ENCODE data around the gene MARCHF9. TPM values are rescaled to one million over a fixed set of nuclear protein-coding genes. Genes with fewer than 3 reads are reported as not detected.

MARCHF9 gene
- total RNA-seq, 1 donor from 2014 or later: 21.2 TPM

DNA sequence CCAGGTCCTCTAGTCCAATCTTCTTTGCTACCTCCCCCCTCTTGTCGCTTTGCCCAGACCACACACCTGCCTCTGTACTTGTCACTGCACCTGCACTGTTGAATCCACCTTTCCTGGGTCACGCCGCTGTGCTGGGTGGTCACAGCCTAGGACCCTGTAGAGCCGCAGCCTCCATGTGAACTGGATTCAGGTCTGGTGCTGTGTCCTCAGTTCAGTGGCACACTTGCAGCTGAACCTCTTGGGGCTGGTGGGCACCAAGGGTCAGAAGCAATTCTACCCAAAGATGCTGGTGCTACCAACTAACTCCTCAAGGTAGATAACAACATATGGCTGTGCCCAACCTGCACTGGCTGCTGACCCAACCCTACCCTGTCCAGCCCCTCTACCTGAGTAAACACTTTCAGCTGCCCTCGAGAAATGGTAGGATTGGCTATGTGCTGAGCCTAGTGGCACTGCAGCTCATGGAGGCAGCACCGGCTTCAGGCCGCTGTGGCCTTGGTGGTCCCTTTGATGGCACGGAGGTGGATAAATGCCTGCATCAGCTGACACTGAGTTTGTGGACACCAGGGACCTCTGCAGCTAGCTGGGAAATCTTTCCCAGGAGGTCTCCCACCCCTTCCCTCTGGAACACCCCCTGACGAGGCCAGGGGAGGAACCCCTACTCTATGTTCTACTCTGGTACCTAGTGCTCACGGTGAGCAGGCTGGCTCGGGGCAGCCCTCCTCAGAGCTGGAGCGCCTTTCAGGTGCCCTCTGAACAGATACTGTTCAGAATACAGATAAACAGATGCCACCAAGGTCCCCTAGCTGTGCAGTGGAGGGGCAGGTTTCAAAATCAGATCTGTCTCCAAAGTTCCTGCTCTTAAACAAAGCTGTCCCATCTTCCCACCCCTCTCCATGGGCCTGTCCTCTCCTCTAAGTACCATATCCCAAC lies 30.6 kb upstream of the MARCHF9 start:
- H3K27me3 ChIP-seq: no peaks in the 10 kb centered on the region
- no peak overlapping the region for H3K27ac ChIP-seq
- no peak overlapping the region for H3K4me3 ChIP-seq
- no peaks in the 10 kb centered on the region for H3K9me3 ChIP-seq
- DNase-seq (no peak), ATAC-seq (no peak)
- peaks cover 20% of the 10 kb centered on the region for H3K36me3 ChIP-seq
- TF ChIP-seq, protein P1, sequence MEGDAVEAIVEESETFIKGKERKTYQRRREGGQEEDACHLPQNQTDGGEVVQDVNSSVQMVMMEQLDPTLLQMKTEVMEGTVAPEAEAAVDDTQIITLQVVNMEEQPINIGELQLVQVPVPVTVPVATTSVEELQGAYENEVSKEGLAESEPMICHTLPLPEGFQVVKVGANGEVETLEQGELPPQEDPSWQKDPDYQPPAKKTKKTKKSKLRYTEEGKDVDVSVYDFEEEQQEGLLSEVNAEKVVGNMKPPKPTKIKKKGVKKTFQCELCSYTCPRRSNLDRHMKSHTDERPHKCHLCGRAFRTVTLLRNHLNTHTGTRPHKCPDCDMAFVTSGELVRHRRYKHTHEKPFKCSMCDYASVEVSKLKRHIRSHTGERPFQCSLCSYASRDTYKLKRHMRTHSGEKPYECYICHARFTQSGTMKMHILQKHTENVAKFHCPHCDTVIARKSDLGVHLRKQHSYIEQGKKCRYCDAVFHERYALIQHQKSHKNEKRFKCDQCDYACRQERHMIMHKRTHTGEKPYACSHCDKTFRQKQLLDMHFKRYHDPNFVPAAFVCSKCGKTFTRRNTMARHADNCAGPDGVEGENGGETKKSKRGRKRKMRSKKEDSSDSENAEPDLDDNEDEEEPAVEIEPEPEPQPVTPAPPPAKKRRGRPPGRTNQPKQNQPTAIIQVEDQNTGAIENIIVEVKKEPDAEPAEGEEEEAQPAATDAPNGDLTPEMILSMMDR (IDR thresholded peaks at IDR 0.05): no peak
- H3K4me1 ChIP-seq: peaks cover 5% of the 10 kb centered on the region
- intact Hi-C loops (cut with DNase I): no loop called here

DNA sequence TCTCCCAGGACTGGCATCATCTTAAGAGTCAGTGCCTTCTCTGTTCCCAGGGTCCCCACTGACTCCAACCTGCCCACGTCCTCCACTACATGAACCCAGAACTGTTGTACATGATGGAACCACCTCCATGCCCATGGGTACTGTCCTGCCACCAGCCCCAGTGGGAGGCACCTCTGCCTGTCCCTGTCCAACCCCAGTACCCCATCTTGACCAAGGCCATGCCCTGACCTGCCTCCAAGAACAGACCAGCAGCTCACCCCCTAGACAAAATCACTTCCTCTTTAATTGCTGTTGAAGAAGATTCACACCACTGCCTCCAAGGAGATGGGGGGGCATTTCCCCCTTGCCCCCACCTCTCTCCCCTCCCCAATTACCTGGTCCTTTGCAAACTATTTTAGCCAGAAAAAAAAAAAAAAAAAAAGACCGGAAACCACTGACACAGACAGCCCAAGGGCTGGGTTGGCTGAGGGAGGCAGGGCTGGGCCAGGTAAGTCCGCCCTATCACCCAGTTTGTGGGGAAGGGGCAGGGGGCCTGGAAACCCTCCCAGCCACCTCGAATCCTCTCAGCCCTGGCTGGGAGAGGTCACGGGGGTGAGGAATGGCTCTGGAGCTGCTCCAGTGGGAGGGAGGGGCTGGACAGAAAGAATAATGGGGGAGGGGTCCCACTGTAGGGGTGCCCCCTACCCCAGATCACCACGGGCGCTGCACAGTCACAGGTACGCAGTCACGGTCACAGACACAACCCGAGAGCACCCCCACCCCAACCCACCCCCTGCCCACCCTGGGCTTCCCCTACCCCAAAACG lies 29.8 kb upstream of the MARCHF9 start:
- Histone ChIP-seq H3K27ac (no peak overlapping the region), H3K4me3 (no peak overlapping the region), H3K4me1 (peaks cover 5% of the 10 kb centered on the region), H3K27me3 (no peaks in the 10 kb centered on the region), H3K36me3 (peaks cover 11% of the 10 kb centered on the region), H3K9me3 (no peaks in the 10 kb centered on the region)
- DNase-seq (no peak), ATAC-seq (no peak)
- intact Hi-C loops (cut with DNase I): no loop called here
- TF ChIP-seq, protein P1 (IDR thresholded peaks at IDR 0.05): no peak

- Histone ChIP-seq H3K4me1 (peaks cover 5% of the 10 kb centered on the region), H3K27me3 (no peaks in the 10 kb centered on the region), H3K36me3 (peaks cover 4% of the 10 kb centered on the region), H3K4me3 (peak overlapping the region; percentile 67), H3K9me3 (no peaks in the 10 kb centered on the region), H3K27ac (peak overlapping the region; percentile 73)
- no peak for DNase-seq
- ATAC-seq: no peak
- intact Hi-C loops (cut with DNase I): no loop called here
- TF ChIP-seq, protein P1 (IDR thresholded peaks at IDR 0.05): no peak
These were observed 29.1 kb upstream of the MARCHF9 start for GRCh38 chr12:57725851-57726150.

DNA sequence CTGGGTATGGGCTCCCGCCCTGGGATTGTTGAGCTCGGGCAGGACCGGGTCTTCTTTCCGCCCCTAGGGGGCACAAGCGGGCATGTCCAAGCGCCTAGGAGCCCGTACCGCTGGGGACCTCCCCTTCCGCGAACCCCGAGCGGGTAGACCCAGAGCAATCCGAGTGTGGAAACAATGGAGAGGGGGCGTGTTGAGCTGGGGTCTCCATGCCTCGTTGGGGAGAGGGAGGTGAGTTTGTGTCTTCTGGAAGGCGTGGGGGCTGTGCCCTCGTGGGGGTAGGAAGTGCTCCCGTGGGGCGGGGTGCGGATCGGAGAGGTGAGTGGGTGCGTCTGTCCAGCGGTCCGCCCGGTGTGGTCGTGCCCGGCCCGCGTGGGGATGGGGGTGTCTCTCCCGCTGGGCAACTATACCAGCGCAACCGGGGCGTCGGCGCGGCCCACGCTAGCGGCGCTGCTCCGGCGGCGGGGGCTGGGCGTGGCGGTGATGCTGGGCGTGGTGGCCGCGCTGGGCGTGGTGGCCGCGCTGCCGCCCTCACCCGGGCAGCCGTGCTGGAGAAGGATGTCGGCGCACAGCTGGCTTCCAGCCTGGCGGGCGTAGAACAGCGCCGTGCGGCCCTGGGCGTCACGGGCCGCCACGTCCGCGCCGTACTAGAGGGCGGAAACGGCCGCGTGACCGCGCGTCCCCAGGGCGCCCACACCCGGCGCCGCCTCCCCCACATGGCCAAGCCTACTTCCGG lies 28.6 kb upstream of the MARCHF9 start:
- TF ChIP-seq, protein P1 (IDR thresholded peaks at IDR 0.05): peak; percentile 75
- intact Hi-C loops (cut with DNase I): no loop called here
- peak overlapping the region; percentile 73 for H3K27ac ChIP-seq
- no peaks in the 10 kb centered on the region for H3K27me3 ChIP-seq
- no peaks in the 10 kb centered on the region for H3K36me3 ChIP-seq
- ATAC-seq (peak; percentile 86), DNase-seq (peak; percentile 90)
- H3K4me3 ChIP-seq: peak overlapping the region; percentile 67
- peaks cover 5% of the 10 kb centered on the region for H3K4me1 ChIP-seq
- no peaks in the 10 kb centered on the region for H3K9me3 ChIP-seq

- Histone ChIP-seq H3K9me3 (no peaks in the 10 kb centered on the region), H3K36me3 (no peaks in the 10 kb centered on the region), H3K4me3 (peak overlapping the region; percentile 67), H3K27ac (peak overlapping the region; percentile 73), H3K4me1 (peaks cover 5% of the 10 kb centered on the region), H3K27me3 (no peaks in the 10 kb centered on the region)
- TF ChIP-seq, protein P1 (IDR thresholded peaks at IDR 0.05): peak; percentile 26
- ATAC-seq (peak; percentile 21), DNase-seq (peak; percentile 77)
- intact Hi-C loops (cut with DNase I): no loop called here
These were observed 27.8 kb upstream of the MARCHF9 start for GRCh38 chr12:57726884-57727757.

Measured in upper lobe of right lung (tissue), 1 donor.